Naive thymus-derived CD8-positive, alpha-beta T cell (primary cell): ENCODE data around the gene CST8. TPM values are rescaled to one million over a fixed set of nuclear protein-coding genes. Genes with fewer than 3 reads are reported as not detected.

Experiments used
- ATAC-seq, 2 donors: fragments of 150-1000 bp; cut with Tn5 transposase in 1 of 2; sonication (Bioruptor Pico), chemical (Tn5 transposase) in 1 of 2; 1 replicate in 1 of 2; 2 replicates in 1 of 2; pipeline ENCODE4 v1.10.0; 2021; ENCODE audit warnings: mild to moderate bottlenecking in 2 of 2, moderate library complexity in 2 of 2
- POLR2A ChIA-PET: fragments of 350-600 bp; sonication (Branson Sonifier 250); formaldehyde crosslinking; loops from one replicate; lab custom pipeline; 2021; ENCODE audit warnings: antibody characterized with exemption; lab: Charles Lee
- DNase-seq, 10 donors: peaks; one replicate each; pipeline versions ENCODE4 v3.0.0 to v3.0.0-alpha.2; 2020 to 2022
- H3K27ac Mint-ChIP-seq, 10 donors: one replicate each; pipeline ENCODE4 v1.8.0; 2020 to 2022; ENCODE audit warnings: mild to moderate bottlenecking in 10 of 10, mixed read lengths in 10 of 10, moderate library complexity in 4 of 10, inconsistent platforms in 1 of 10
- H3K27me3 Mint-ChIP-seq, 5 donors: one replicate each; pipeline ENCODE4 v1.8.0; 2021 to 2022; ENCODE audit warnings: mixed read lengths in 5 of 5
- H3K36me3 Mint-ChIP-seq, 3 donors: one replicate each; pipeline ENCODE4 v1.8.0; 2020 to 2022; ENCODE audit warnings: mixed read lengths in 3 of 3, mild to moderate bottlenecking in 2 of 3, inconsistent platforms in 1 of 3
- H3K4me1 Mint-ChIP-seq, 4 donors: one replicate each; pipeline ENCODE4 v1.8.0; 2021 to 2022; ENCODE audit warnings: mixed read lengths in 4 of 4
- H3K4me3 Mint-ChIP-seq, 10 donors: one replicate each; pipeline ENCODE4 v1.8.0; 2020 to 2022; ENCODE audit warnings: mild to moderate bottlenecking in 10 of 10, mixed read lengths in 10 of 10, moderate library complexity in 6 of 10, inconsistent platforms in 1 of 10
- H3K9me3 Mint-ChIP-seq, 9 donors: one replicate each; pipeline ENCODE4 v1.8.0; 2020 to 2022; ENCODE audit warnings: mixed read lengths in 9 of 9, mild to moderate bottlenecking in 3 of 9, inconsistent platforms in 1 of 9, moderate library complexity in 1 of 9
- polyA plus RNA-seq, 3 donors: library from polyadenylated mRNA; unstranded; fragments of 300-500 nt; fragmentation: Illumina TruSeq; gene quantifications; one replicate each; pipeline ENCODE4 v1.2.3, GENCODE V29; 2021
- total RNA-seq, 8 experiments: library from RNA in 2 of 8; stranded (reverse) in 2 of 8; gene quantifications; one replicate each; pipeline ENCODE4 v1.2.3 and lab custom pipeline; 2021 to 2026

CST8 gene
- total and polyA plus RNA-seq, 5 experiments from 2014 or later, result not detected

GRCh38 chr20:23510000-23510590 lies 19.2 kb downstream of the CST8 start:
- Mint-ChIP-seq H3K27ac (no peak overlapping the region), H3K27me3 (peaks cover 0 to 12% (median 5%) of the 10 kb centered on the region in 5 donors), H3K36me3 (no peaks in the 10 kb centered on the region), H3K4me3 (no peak overlapping the region), H3K9me3 (no peaks in the 10 kb centered on the region), H3K4me1 (no peaks in the 10 kb centered on the region)
- POLR2A ChIA-PET, result no interaction called here
- ATAC-seq (no peak), DNase-seq (no peak)

DNA sequence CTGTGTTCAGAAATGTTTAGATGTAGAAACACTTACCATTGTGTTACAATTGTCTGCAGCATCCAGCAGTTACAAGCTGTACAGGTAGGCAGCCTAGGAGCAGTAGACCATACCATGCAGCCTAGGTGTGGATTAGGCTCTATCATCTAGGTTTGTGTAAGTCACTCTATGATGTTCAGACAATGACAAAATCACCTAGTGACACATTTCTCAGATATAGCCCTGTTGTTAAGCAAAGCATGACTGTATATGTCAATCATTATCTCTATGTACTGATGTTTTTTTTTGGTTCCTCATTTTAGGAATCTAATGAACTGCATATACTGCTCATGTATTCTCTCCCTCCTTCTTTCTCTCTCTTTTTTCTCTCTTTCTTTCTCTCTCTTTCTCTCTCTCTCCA lies 22.2 kb downstream of the CST8 start:
- H3K9me3 Mint-ChIP-seq, result no peaks in the 10 kb centered on the region
- peaks cover 0 to 10% (median 3%) of the 10 kb centered on the region in 5 donors for H3K27me3 Mint-ChIP-seq
- no peaks in the 10 kb centered on the region for H3K36me3 Mint-ChIP-seq
- ATAC-seq (no peak), DNase-seq (no peak)
- H3K4me1 Mint-ChIP-seq, result no peaks in the 10 kb centered on the region
- POLR2A ChIA-PET, result no interaction called here
- H3K4me3 Mint-ChIP-seq, result no peak overlapping the region
- no peak overlapping the region for H3K27ac Mint-ChIP-seq

DNA sequence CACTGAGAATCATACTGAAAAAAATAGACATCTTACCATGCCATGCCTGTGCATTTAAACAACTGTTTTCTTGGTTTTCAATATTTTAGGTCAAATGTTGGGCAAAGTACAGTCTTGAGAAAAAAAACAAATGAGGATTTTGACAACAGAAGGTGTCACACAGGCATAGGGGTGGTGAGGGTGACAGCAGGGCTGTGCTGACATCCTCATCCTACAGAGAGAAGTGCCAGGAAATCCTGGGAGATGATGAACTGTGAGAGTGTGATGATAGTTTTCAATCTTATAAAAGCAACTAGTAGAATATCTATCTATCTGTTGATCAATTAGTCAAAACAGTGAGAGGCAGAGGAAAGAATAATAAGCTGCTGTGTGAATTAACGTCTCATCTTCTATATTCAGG lies 23.9 kb downstream of the CST8 start:
- peaks cover 0 to 2% (median 0%) of the 10 kb centered on the region in 5 donors for H3K27me3 Mint-ChIP-seq
- no peaks in the 10 kb centered on the region for H3K9me3 Mint-ChIP-seq
- POLR2A ChIA-PET, result no interaction called here
- H3K27ac Mint-ChIP-seq, result no peak overlapping the region
- DNase-seq (no peak), ATAC-seq (no peak)
- H3K36me3 Mint-ChIP-seq, result no peaks in the 10 kb centered on the region
- H3K4me1 Mint-ChIP-seq, result no peaks in the 10 kb centered on the region
- H3K4me3 Mint-ChIP-seq, result no peak overlapping the region

- no peaks in the 10 kb centered on the region for H3K9me3 Mint-ChIP-seq
These were observed 24.5 kb downstream of the CST8 start for GRCh38 chr20:23515250-23515939.

DNA sequence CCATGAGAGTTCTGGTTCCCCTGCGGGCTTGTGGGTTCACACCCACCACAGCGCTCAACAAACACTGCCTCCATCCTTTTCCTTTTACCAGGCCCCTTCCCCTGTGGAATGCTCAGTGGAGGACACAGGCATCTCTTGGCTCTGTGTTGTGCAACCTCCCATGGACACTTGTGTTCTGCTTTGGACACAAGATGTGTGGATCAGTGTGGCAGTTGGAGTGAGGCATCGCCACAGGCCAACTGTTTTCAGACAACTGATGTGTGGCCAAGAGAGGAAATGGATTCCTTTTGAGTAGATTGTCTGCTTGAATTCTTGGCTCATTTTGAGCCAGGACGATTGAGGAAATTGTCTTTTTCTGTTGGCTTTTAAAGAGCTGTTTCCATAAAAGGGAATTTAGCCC lies 26.8 kb downstream of the CST8 start:
- no peak overlapping the region for H3K4me3 Mint-ChIP-seq
- no peak overlapping the region for H3K27ac Mint-ChIP-seq

More at GRCh38 chr20:23515250-23515939, 24.5 kb downstream of the CST8 start:
- Mint-ChIP-seq H3K27me3 (peaks cover 0 to 2% (median 0%) of the 10 kb centered on the region in 5 donors), H3K4me1 (no peaks in the 10 kb centered on the region), H3K4me3 (no peak overlapping the region), H3K36me3 (no peaks in the 10 kb centered on the region), H3K27ac (no peak overlapping the region)
- ATAC-seq, result no peak
- POLR2A ChIA-PET, result no interaction called here
- no peak for DNase-seq

GRCh38 chr20:23519556-23519955 lies 28.6 kb downstream of the CST8 start:
- Mint-ChIP-seq H3K4me1 (no peaks in the 10 kb centered on the region), H3K27ac (no peak overlapping the region), H3K9me3 (no peaks in the 10 kb centered on the region), H3K4me3 (no peak overlapping the region), H3K36me3 (no peaks in the 10 kb centered on the region), H3K27me3 (peaks cover 0 to 5% (median 0%) of the 10 kb centered on the region in 5 donors)
- no peak for DNase-seq
- no peak for ATAC-seq
- POLR2A ChIA-PET, result no interaction called here

More for the DNA sequence above, 26.8 kb downstream of the CST8 start:
- DNase-seq (no peak), ATAC-seq (no peak)
- Mint-ChIP-seq H3K9me3 (no peaks in the 10 kb centered on the region), H3K27me3 (peaks cover 0 to 2% (median 0%) of the 10 kb centered on the region in 5 donors), H3K4me1 (no peaks in the 10 kb centered on the region), H3K36me3 (no peaks in the 10 kb centered on the region)
- POLR2A ChIA-PET, result no interaction called here

DNA sequence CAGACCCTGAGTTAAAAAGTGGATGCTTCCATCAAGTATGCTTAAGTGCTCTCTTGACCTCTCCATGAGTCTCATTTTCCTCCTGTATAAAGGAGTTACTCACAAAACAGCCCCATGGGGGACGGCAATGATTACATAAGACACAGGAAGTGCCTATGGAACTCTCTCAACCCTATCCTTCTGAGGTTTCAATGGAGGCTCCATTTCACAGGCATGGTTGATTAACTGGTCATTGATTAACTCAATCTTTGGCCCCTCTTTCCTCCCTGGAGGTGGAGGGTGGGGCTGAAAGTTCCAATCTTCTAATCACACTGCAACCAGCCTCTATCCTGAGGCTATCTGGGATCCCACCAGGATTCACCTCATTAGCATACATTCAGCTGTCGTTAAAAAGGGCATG lies 29.3 kb downstream of the CST8 start:
- Mint-ChIP-seq H3K9me3 (no peaks in the 10 kb centered on the region), H3K27me3 (peaks cover 0 to 5% (median 0%) of the 10 kb centered on the region in 5 donors), H3K4me1 (no peaks in the 10 kb centered on the region), H3K4me3 (no peak overlapping the region), H3K36me3 (no peaks in the 10 kb centered on the region), H3K27ac (no peak overlapping the region)
- no peak for DNase-seq
- no peak for ATAC-seq
- POLR2A ChIA-PET, result no interaction called here

DNA sequence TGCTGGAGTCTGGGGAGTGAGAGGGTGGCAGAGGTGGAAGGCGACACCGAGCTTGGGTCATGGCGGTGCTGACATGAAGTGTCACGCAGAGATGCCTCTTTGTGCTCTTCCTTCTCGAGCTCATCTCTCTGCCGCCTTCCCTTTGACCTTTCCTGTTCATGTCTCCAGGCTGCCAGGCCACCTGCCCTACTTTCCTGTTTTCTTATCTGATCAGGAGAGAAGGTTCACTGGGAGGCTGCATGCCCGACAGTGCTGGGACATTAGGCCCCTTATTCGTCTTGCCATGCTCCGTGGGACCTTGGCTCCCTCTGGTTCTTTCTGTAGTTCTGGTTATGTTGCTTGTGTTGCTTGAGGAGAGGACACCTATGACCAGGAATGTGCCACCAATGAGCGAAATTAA lies 33.2 kb downstream of the CST8 start:
- no peak for ATAC-seq
- no peak overlapping the region for H3K4me3 Mint-ChIP-seq
- H3K27me3 Mint-ChIP-seq, result peaks cover 0 to 5% (median 0%) of the 10 kb centered on the region in 5 donors
- H3K9me3 Mint-ChIP-seq, result peaks cover 4 to 18% (median 12%) of the 10 kb centered on the region in 9 donors
- H3K36me3 Mint-ChIP-seq, result peaks cover 0 to 13% (median 0%) of the 10 kb centered on the region in 3 donors
- no peak for DNase-seq
- H3K27ac Mint-ChIP-seq, result no peak overlapping the region
- POLR2A ChIA-PET, result no interaction called here
- H3K4me1 Mint-ChIP-seq, result no peaks in the 10 kb centered on the region

DNA sequence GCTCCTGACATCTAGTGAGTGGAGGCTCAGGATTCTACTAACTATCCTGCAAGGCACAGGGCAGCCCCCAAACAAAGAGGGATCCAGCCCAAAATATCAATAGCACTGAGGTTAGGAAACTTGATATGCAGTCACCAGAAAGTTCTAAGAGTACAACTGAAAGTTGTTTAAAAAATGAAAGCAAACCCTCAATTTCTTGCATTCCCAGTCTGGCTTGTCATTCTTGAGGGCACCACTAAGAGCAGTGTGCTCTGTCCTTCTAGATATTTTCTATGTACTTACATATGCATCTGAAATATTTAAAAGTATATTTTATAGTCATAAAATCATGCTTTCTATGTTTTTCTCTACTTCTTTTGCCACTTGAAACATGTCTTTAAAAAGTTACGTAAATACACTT lies 35.9 kb downstream of the CST8 start:
- H3K4me1 Mint-ChIP-seq, result peaks cover 0 to 13% (median 0%) of the 10 kb centered on the region in 4 donors
- no peak overlapping the region for H3K4me3 Mint-ChIP-seq
- no peak for DNase-seq
- peaks cover 0 to 18% (median 0%) of the 10 kb centered on the region in 3 donors for H3K36me3 Mint-ChIP-seq
- POLR2A ChIA-PET, result no interaction called here
- H3K27me3 Mint-ChIP-seq, result peaks cover 0 to 5% (median 0%) of the 10 kb centered on the region in 5 donors
- ATAC-seq, result no peak
- peaks cover 5 to 37% (median 18%) of the 10 kb centered on the region in 9 donors for H3K9me3 Mint-ChIP-seq
- no peak overlapping the region for H3K27ac Mint-ChIP-seq

GRCh38 chr20:23528867-23529431 lies 38.0 kb downstream of the CST8 start:
- Mint-ChIP-seq H3K9me3 (peaks cover 5 to 37% (median 18%) of the 10 kb centered on the region in 9 donors), H3K4me1 (peaks cover 0 to 15% (median 0%) of the 10 kb centered on the region in 4 donors), H3K36me3 (peaks cover 0 to 18% (median 0%) of the 10 kb centered on the region in 3 donors), H3K27me3 (peaks cover 0 to 4% (median 0%) of the 10 kb centered on the region in 5 donors), H3K27ac (no peak overlapping the region), H3K4me3 (no peak overlapping the region)
- DNase-seq (no peak), ATAC-seq (no peak)
- POLR2A ChIA-PET, result no interaction called here

DNA sequence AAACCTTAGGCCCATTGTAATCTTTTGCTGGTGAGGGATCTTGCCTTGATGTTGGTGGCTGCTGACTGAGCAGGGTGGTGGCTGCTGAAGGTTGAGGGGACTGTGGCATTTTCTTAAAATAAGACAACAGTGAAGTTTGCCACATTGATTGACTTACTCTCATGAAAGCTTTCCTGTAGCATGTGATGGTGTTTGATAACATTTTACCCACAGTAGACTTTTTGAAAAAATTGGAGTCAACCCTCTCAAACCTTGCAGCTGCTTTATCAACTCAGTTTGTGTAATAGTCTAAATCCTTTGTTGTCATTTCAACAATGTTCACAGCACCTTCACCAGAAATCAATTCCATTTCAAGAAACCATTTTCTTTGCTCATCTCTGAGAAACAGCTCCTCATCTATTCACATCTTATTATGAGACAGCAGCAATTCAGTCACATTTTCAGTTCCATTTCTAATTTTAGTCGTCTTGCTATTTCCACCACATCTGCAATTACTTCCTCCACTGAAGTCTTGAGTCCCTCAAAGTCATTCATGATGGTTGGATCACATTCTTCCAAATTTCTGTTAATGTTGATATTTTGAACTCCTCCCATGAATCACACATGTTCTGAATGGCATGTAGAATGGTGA lies 40.1 kb downstream of the CST8 start:
- Mint-ChIP-seq H3K27me3 (peaks cover 0 to 2% (median 0%) of the 10 kb centered on the region in 5 donors), H3K9me3 (peaks cover 5 to 37% (median 18%) of the 10 kb centered on the region in 9 donors), H3K4me1 (peaks cover 0 to 15% (median 0%) of the 10 kb centered on the region in 4 donors), H3K4me3 (no peak overlapping the region), H3K27ac (peak overlapping the region in 2 of 10 donors; percentile 20 to 33), H3K36me3 (peaks cover 0 to 18% (median 0%) of the 10 kb centered on the region in 3 donors)
- ATAC-seq (no peak), DNase-seq (peak in 1 of 10 donors; percentile 4)
- POLR2A ChIA-PET, result no interaction called here

GRCh38 chr20:23532533-23532932 lies 41.6 kb downstream of the CST8 start:
- Mint-ChIP-seq H3K4me3 (no peak overlapping the region), H3K36me3 (peaks cover 0 to 14% (median 0%) of the 10 kb centered on the region in 3 donors), H3K9me3 (peaks cover 5 to 32% (median 17%) of the 10 kb centered on the region in 9 donors), H3K4me1 (peaks cover 0 to 15% (median 0%) of the 10 kb centered on the region in 4 donors), H3K27me3 (peaks cover 0 to 2% (median 0%) of the 10 kb centered on the region in 5 donors), H3K27ac (no peak overlapping the region)
- POLR2A ChIA-PET, result no interaction called here
- ATAC-seq (no peak), DNase-seq (no peak)
